Activated CD8-positive, alpha-beta T cell treated with anti-CD3 and anti-CD28 coated beads for 36 hours (primary cell): ENCODE data around the gene GPR55. TPM values are rescaled to one million over a fixed set of nuclear protein-coding genes. Genes with fewer than 3 reads are reported as not detected.
"Not testable (repeated sequence)": the region's sequence is repeated elsewhere in the genome, so short reads cannot be mapped to it uniquely, and the experiment has no call there.

Source experiments
- ATAC-seq: fragments of 200-7000 bp; cut with Tn5 transposase; one replicate; pipeline ENCODE4 v1.10.0; 2021; ENCODE audit warnings: mild to moderate bottlenecking, moderate library complexity
- CTCF ChIA-PET: fragments of 350-600 bp; sonication (Branson Sonifier 250); formaldehyde crosslinking; loops from one replicate; lab custom pipeline; 2021; ENCODE audit warnings: antibody characterized with exemption; lab: Charles Lee
- POLR2A ChIA-PET: fragments of 350-600 bp; sonication (Branson Sonifier 250); formaldehyde crosslinking; loops from one replicate; lab custom pipeline; 2021; ENCODE audit warnings: antibody characterized with exemption; lab: Charles Lee
- DNase-seq: peaks from one replicate; pipeline ENCODE4 v3.0.0-alpha.2; 2020
- H3K27ac Mint-ChIP-seq: one replicate; pipeline ENCODE4 v1.8.0; 2021; ENCODE audit warnings: mild to moderate bottlenecking, mixed read lengths
- H3K27me3 Mint-ChIP-seq: one replicate; pipeline ENCODE4 v1.8.0; 2021; ENCODE audit warnings: mixed read lengths
- H3K36me3 Mint-ChIP-seq: one replicate; pipeline ENCODE4 v1.8.0; 2021; ENCODE audit warnings: low read depth, mixed read lengths
- H3K4me1 Mint-ChIP-seq: one replicate; pipeline ENCODE4 v1.8.0; 2021; ENCODE audit warnings: low read depth, mixed read lengths
- H3K4me3 Mint-ChIP-seq: one replicate; pipeline ENCODE4 v1.8.0; 2021; ENCODE audit warnings: mild to moderate bottlenecking, moderate library complexity, mixed read lengths
- H3K9me3 Mint-ChIP-seq: one replicate; pipeline ENCODE4 v1.8.0; 2021; ENCODE audit warnings: mixed read lengths
- CTCF ChIP-seq: fragments of 200-600 bp; IDR thresholded peaks from one replicate; pipeline ENCODE4 v1.8.0; 2022; ENCODE audit warnings: antibody characterized with exemption, mild to moderate bottlenecking
- intact Hi-C: fragments of 100-400 bp; cut with micrococcal nuclease; formaldehyde crosslinking; loops from one replicate; pipeline ENCODE4 v1.10.0; 2022
- total RNA-seq, 2 experiments: library from RNA; stranded (reverse); gene quantifications; one replicate each; pipeline ENCODE4 v1.2.3, GENCODE V29; 2021

Gene GPR55
- total RNA-seq, 2 experiments from 2014 or later: 5.0 to 5.3 TPM

- Mint-ChIP-seq H3K27me3 (no peaks in the 10 kb centered on the region), H3K36me3 (no peaks in the 10 kb centered on the region), H3K4me1 (peaks cover 32% of the 10 kb centered on the region), H3K4me3 (no peak overlapping the region), H3K27ac (no peak overlapping the region), H3K9me3 (no peaks in the 10 kb centered on the region)
- no peak for DNase-seq
- ChIA-PET CTCF (interaction anchor here (1.4 to 1.9 kb wide), 2 partner anchors 9 to 18 kb away, joined by 3 to 6 read pairs; no protein-coding TSS in a partner anchor), POLR2A (no interaction called here)
- no peak for ATAC-seq
- intact Hi-C loops: no loop called here
- no peak for TF ChIP-seq CTCF
These were observed 44.0 kb upstream of the GPR55 start for GRCh38 chr2:230968921-230969658.

- intact Hi-C loops: not testable (repeated sequence)
These were observed 43.3 kb upstream of the GPR55 start for GRCh38 chr2:230968314-230968713.

GRCh38 chr2:230967113-230967512 is 42.1 kb upstream of the GPR55 start:
- TF ChIP-seq CTCF: no peak
- ATAC-seq (no peak), DNase-seq (no peak)
- ChIA-PET POLR2A (no interaction called here), CTCF (interaction anchor here (1.2 to 2.1 kb wide), 3 partner anchors 8 to 21 kb away, joined by 3 to 5 read pairs (median 4); no protein-coding TSS in a partner anchor)
- Mint-ChIP-seq H3K9me3 (no peaks in the 10 kb centered on the region), H3K4me3 (no peak overlapping the region), H3K27ac (no peak overlapping the region), H3K27me3 (peaks cover 4% of the 10 kb centered on the region), H3K4me1 (peaks cover 24% of the 10 kb centered on the region), H3K36me3 (peaks cover 5% of the 10 kb centered on the region)
- intact Hi-C loops: no loop called here

More at GRCh38 chr2:230968314-230968713, 43.3 kb upstream of the GPR55 start:
- H3K4me1 Mint-ChIP-seq: peaks cover 28% of the 10 kb centered on the region
- DNase-seq, ATAC-seq, H3K27ac Mint-ChIP-seq, H3K9me3 Mint-ChIP-seq, H3K36me3 Mint-ChIP-seq, H3K4me3 Mint-ChIP-seq, H3K27me3 Mint-ChIP-seq, POLR2A ChIA-PET: not testable (repeated sequence)
- CTCF ChIA-PET: interaction anchor here (0.6 to 2.1 kb wide), 4 partner anchors 10 to 96 kb away, joined by 3 to 6 read pairs (median 4); no protein-coding TSS in a partner anchor

DNA sequence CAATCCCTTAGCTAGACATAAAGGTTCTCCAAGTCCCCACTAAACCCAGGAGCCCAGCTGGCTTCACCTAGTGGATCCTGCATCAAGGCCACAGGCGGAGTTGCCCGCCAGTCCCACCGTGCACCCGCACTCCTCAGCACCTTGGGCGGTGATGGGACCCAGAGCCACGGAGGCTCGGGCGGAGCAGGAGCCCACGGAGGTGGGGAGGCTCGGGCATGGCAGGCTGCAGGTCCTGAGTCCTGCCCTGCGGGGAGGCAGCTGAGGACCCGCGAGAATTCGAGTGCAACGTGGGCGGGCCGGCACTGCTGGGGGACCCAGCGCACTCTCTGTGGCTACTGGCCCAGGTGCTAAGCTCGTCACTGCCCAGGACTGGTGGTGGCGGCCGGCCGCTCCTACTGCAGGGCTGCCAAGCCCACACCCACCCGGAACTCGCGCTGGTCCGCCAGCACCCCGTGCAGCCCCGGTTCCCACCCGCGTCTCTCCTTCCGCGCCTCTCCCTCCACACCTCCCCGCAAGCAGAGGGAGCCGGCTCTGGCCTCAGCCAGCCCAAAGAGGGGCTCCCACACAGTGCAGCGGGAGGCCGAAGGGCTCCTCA is 39.2 kb upstream of the GPR55 start:
- Mint-ChIP-seq H3K27me3 (peaks cover 13% of the 10 kb centered on the region), H3K9me3 (no peaks in the 10 kb centered on the region), H3K36me3 (peaks cover 5% of the 10 kb centered on the region), H3K27ac (no peak overlapping the region), H3K4me3 (no peak overlapping the region), H3K4me1 (peaks cover 14% of the 10 kb centered on the region)
- TF ChIP-seq CTCF: no peak
- ChIA-PET CTCF (interaction anchor here (1.7 kb wide), 1 partner anchor 9 kb away, joined by 3 read pairs; no protein-coding TSS in a partner anchor), POLR2A (no interaction called here)
- no peak for DNase-seq
- no peak for ATAC-seq
- intact Hi-C loops: no loop called here

DNA sequence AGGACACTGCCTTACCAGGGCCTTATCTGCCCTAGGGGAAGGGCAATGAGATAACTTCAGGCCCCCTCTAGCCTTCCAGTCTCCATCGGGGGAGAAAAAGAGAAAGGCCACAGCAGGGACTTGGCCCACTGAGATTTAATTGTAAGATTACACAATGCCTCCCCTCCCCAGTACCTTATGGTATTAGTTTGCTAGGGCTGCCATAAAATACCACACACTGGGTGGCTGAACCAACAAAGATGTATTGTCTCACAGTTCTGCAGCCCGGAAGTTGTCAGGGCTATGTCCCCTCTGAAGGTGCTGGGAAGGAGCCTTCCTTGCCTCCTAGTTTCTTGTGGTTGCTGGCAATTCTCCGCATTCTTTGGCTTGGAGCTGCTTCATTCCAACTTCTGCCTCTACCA is 36.0 kb upstream of the GPR55 start:
- POLR2A ChIA-PET: interaction anchor here (1.7 kb wide), 1 partner anchor 10 kb away, joined by 6 read pairs; no protein-coding TSS in a partner anchor
- H3K9me3 Mint-ChIP-seq: no peaks in the 10 kb centered on the region
- H3K4me3 Mint-ChIP-seq: no peak overlapping the region
- no peak overlapping the region for H3K27ac Mint-ChIP-seq
- H3K4me1 Mint-ChIP-seq: peaks cover 30% of the 10 kb centered on the region
- CTCF ChIA-PET: interaction anchor here (2.7 kb wide), 1 partner anchor 14 kb away, joined by 7 read pairs; no protein-coding TSS in a partner anchor
- ATAC-seq (no peak), DNase-seq (no peak)
- H3K36me3 Mint-ChIP-seq: peaks cover 5% of the 10 kb centered on the region
- no peak for TF ChIP-seq CTCF
- intact Hi-C loops: no loop called here
- peaks cover 22% of the 10 kb centered on the region for H3K27me3 Mint-ChIP-seq
